HepG2 (cell line): ENCODE results near the gene SLC16A11. TPM values are rescaled to one million over a fixed set of nuclear protein-coding genes. Genes with fewer than 3 reads are reported as not detected.

ENCODE experiments used
- ATF1 ChIP-seq: IDR thresholded peaks from 2 replicates; pipeline ENCODE4 v1.6.1; 2016; ENCODE audit warnings: mild to moderate bottlenecking, control low read depth
- CAMTA2 ChIP-seq: sonication (generic); formaldehyde crosslinking; IDR thresholded peaks from 2 replicates; pipeline ENCODE4 v1.4.0; 2020; ENCODE audit warnings: mild to moderate bottlenecking, missing genetic modification reagents, borderline replicate concordance
- CBX2 ChIP-seq, 2 experiments: fragments of 200-600 bp in 1 of 2; sonication (generic); formaldehyde crosslinking in 1 of 2; IDR thresholded peaks; 2 replicates each; pipeline versions ENCODE4 v1.7.0 to v1.8.1; 2018 to 2022; ENCODE audit warnings: low read depth in 2 of 2, low read length in 1 of 2, mild to moderate bottlenecking in 1 of 2, missing genetic modification reagents in 1 of 2
- HNRNPK ChIP-seq: fragments of 200-400 bp; formaldehyde crosslinking; IDR thresholded peaks from 2 replicates; pipeline ENCODE4 v1.6.1; 2018; ENCODE audit warnings: low read length, low read depth, moderate library complexity, mild to moderate bottlenecking; ENCODE audit not compliant: poor library complexity, severe bottlenecking
- IRF2 ChIP-seq: IDR thresholded peaks from 2 replicates; pipeline ENCODE4 v1.6.1; 2018; ENCODE audit warnings: missing genetic modification reagents, missing compliant biosample characterization
- KAT2B ChIP-seq: fragments of 150-350 bp; IDR thresholded peaks from 2 replicates; pipeline ENCODE4 v1.6.1; 2014; ENCODE audit warnings: low read depth, low read length, borderline replicate concordance
- MAX ChIP-seq: IDR thresholded peaks from 2 replicates; pipeline ENCODE4 v1.6.1; 2012; ENCODE audit warnings: inconsistent platforms
- THAP9 ChIP-seq: sonication (generic); formaldehyde crosslinking; IDR thresholded peaks from 2 replicates; pipeline ENCODE4; 2020; ENCODE audit warnings: missing genetic modification reagents, mild to moderate bottlenecking, borderline replicate concordance
- ZNF281 ChIP-seq: sonication (generic); formaldehyde crosslinking; IDR thresholded peaks from 2 replicates; pipeline ENCODE4 v1.4.0; 2020; ENCODE audit warnings: missing genetic modification reagents, borderline replicate concordance
- ZNF33B ChIP-seq: sonication (generic); formaldehyde crosslinking; IDR thresholded peaks from 2 replicates; pipeline ENCODE4 v1.5.1; 2020; ENCODE audit warnings: mild to moderate bottlenecking, missing genetic modification reagents
- ZNF619 ChIP-seq: sonication (generic); formaldehyde crosslinking; IDR thresholded peaks from 2 replicates; pipeline ENCODE4 v1.4.0; 2020; ENCODE audit warnings: mild to moderate bottlenecking, missing genetic modification reagents
- ZNF687 ChIP-seq: sonication (generic); formaldehyde crosslinking; IDR thresholded peaks from 2 replicates; pipeline ENCODE4 v1.5.1; 2020; ENCODE audit warnings: mild to moderate bottlenecking, missing genetic modification reagents, moderate library complexity
- polyA plus RNA-seq, 8 experiments: library from polyadenylated mRNA; depleted of rRNA in 3 of 8; stranded (reverse) in 7 of 8; unstranded in 1 of 8; fragments of >200 nt; fragmentation: Illumina TruSeq in 4 of 8; extraction: Trizol in 4 of 8; gene quantifications; 2 replicates each; pipeline versions ENCODE4 v1.2.1 to v1.2.3, GENCODE V29; 2011 to 2016; ENCODE audit warnings: low read depth in 4 of 8, missing spikeins in 1 of 8, mixed read lengths in 1 of 8; ENCODE audit not compliant: insufficient read depth in 1 of 8
- total RNA-seq, 5 experiments: library from RNA; depleted of rRNA; stranded (reverse); fragments of >200 nt; fragmentation: Illumina TruSeq; extraction: Trizol; gene quantifications; 2 replicates each; pipeline ENCODE4 v1.2.3, GENCODE V29; 2016; ENCODE audit warnings: low read depth in 1 of 5

The SLC16A11 gene
- total and polyA plus RNA-seq, 2 of the 13 experiments (the other 11 are each of a cell fraction or from before 2014, with no cell fraction given) = not detected

GRCh38 chr17:7019839-7020519 lies 23.9 kb downstream of the SLC16A11 start (continued):
- TF ChIP-seq ZNF687 (CRISPR knock-in tag) = peak; percentile 34; the same call in 1 of the 2 replicates
- TF ChIP-seq ATF1 (CRISPR knock-in tag) = no peak
- TF ChIP-seq CAMTA2 = no peak
- TF ChIP-seq ZNF281 (CRISPR knock-in tag) = peak; percentile 82
- no peak for TF ChIP-seq KAT2B
- TF ChIP-seq IRF2 = no peak
- TF ChIP-seq THAP9 = peak; percentile 58; the same call in 1 of the 2 replicates
- TF ChIP-seq HNRNPK = no peak
- TF ChIP-seq ZNF33B (CRISPR knock-in tag) = no peak
- TF ChIP-seq CBX2 (IDR thresholded peaks at IDR 0.05; ENCODE audit: low read depth, low read length) = no peak
- TF ChIP-seq CBX2 (CRISPR knock-in tag; IDR thresholded peaks at IDR 0.05; ENCODE audit: low read depth) = no peak
- no peak for TF ChIP-seq MAX
- TF ChIP-seq ZNF619 = no peak
